ENCODE measurements around the gene GET4.

The GET4 gene

GRCh38 chr7:882336-883035 lies 6.1 kb downstream of the GET4 start:
- H4K20me1 ChIP-seq (ENCODE audit: insufficient read depth, low read length): no peaks in the 10 kb centered on the region

GRCh38 chr7:883055-884021 lies 7.0 kb downstream of the GET4 start:
- peaks cover 100% of the 10 kb centered on the region for H3K79me2 ChIP-seq (ENCODE audit: low read length)
- H3K9ac ChIP-seq (ENCODE audit: low read length): no peak overlapping the region
- no peaks in the 10 kb centered on the region for H3K9me3 ChIP-seq (replicated peaks; ENCODE audit: insufficient read depth, low read length)
- no peak overlapping the region for H2AFZ ChIP-seq (ENCODE audit: low read length)
- TF ChIP-seq EZH2 (optimal IDR thresholded peaks at IDR 0.05; ENCODE audit: low read depth, low read length) (no peak), EZH2phosphoT487 (IDR thresholded peaks at IDR 0.05; ENCODE audit: low read length) (no peak), CTCF (IDR thresholded peaks at IDR 0.05; ENCODE audit: low read length) (no peak)
- peaks cover 9% of the 10 kb centered on the region for H3K36me3 ChIP-seq (replicated peaks; ENCODE audit: insufficient read depth, low read length)
- 0 out of 2 replicates have a peak, but pooled peaks cover under 1% of the 10 kb centered on the region for H3K4me1 ChIP-seq (ENCODE audit: low read length)
- H4K20me1 ChIP-seq (ENCODE audit: insufficient read depth, low read length): no peaks in the 10 kb centered on the region
- no peaks in the 10 kb centered on the region for H3K27me3 ChIP-seq (replicated peaks; ENCODE audit: insufficient read depth, low read length)
- H3K9me2 ChIP-seq (replicated peaks; ENCODE audit: insufficient read depth, low read length): no peaks in the 10 kb centered on the region
- no peak overlapping the region for H3K4me2 ChIP-seq (ENCODE audit: low read depth, low read length)
- H3F3A ChIP-seq (ENCODE audit: insufficient read depth, low read length): no peaks in the 10 kb centered on the region
- H3K4me3 ChIP-seq (ENCODE audit: low read length): no peak overlapping the region
- no peak for DNase-seq
- no peak overlapping the region for H3K27ac ChIP-seq (ENCODE audit: low read length)

More at GRCh38 chr7:882336-883035, 6.1 kb downstream of the GET4 start:
- Histone ChIP-seq H3K27ac (ENCODE audit: low read length) (no peak overlapping the region), H3K27me3 (replicated peaks; ENCODE audit: insufficient read depth, low read length) (no peaks in the 10 kb centered on the region), H3K9me2 (replicated peaks; ENCODE audit: insufficient read depth, low read length) (no peaks in the 10 kb centered on the region), H3K79me2 (ENCODE audit: low read length) (peaks cover 100% of the 10 kb centered on the region), H2AFZ (ENCODE audit: low read length) (no peak overlapping the region), H3K36me3 (replicated peaks; ENCODE audit: insufficient read depth, low read length) (peaks cover 7% of the 10 kb centered on the region), H3K4me1 (ENCODE audit: low read length) (0 out of 2 replicates have a peak, but pooled peaks cover 5% of the 10 kb centered on the region), H3F3A (ENCODE audit: insufficient read depth, low read length) (no peaks in the 10 kb centered on the region), H3K9me3 (replicated peaks; ENCODE audit: insufficient read depth, low read length) (no peaks in the 10 kb centered on the region), H3K9ac (ENCODE audit: low read length) (no peak overlapping the region), H3K4me3 (ENCODE audit: low read length) (no peak overlapping the region), H3K4me2 (ENCODE audit: low read depth, low read length) (no peak overlapping the region)
- no peak for DNase-seq
- TF ChIP-seq EZH2phosphoT487 (IDR thresholded peaks at IDR 0.05; ENCODE audit: low read length) (no peak), CTCF (IDR thresholded peaks at IDR 0.05; ENCODE audit: low read length) (no peak), EZH2 (optimal IDR thresholded peaks at IDR 0.05; ENCODE audit: low read depth, low read length) (no peak)

DNA sequence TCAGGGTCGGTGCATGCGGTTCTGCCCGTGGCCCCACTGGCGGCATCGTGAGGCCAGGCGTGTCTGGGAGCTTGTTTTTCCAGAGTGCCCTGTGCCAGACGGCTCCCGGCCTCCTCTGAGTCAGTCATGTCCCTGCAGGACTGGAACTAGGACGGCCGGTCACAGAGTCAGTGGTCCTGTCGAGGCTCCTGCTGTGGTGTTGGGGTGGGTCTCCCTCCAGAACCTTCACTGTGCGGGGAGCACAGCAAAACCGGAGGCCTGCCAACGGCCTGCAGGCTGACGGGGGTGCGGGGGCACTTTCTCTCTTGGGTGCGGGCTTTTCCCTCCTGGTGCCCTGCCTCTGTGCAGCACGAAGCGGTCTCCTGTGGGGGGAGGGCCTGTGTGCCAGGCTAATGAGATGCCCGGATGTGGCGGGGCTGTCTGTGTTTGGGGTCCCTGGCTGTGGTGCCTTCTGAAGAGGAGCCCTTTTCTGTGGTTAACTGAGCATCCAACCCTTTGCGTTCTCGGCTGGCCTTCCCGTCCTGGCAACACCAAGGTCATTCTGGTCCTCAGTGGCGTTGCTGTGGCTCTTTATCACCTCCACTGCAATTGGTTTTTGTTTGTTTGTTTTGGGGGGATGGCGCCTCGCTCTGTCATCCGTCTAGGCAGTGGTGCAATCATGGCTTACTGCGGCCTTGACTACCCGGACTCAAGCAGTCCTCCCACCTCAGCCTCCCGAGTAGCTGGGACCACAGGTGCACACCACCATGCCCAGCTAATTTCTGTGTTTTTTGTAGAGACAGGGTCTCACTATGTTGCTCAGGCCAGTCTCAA lies 8.0 kb downstream of the GET4 start:
- Histone ChIP-seq H3K36me3 (replicated peaks; ENCODE audit: insufficient read depth, low read length) (peaks cover 9% of the 10 kb centered on the region), H3F3A (ENCODE audit: insufficient read depth, low read length) (no peaks in the 10 kb centered on the region), H3K27ac (ENCODE audit: low read length) (no peak overlapping the region), H3K4me1 (ENCODE audit: low read length) (no peaks in the 10 kb centered on the region), H4K20me1 (ENCODE audit: insufficient read depth, low read length) (no peaks in the 10 kb centered on the region), H3K9me2 (replicated peaks; ENCODE audit: insufficient read depth, low read length) (no peaks in the 10 kb centered on the region), H2AFZ (ENCODE audit: low read length) (no peak overlapping the region), H3K9ac (ENCODE audit: low read length) (no peak overlapping the region), H3K9me3 (replicated peaks; ENCODE audit: insufficient read depth, low read length) (no peaks in the 10 kb centered on the region), H3K4me2 (ENCODE audit: low read depth, low read length) (no peak overlapping the region), H3K27me3 (replicated peaks; ENCODE audit: insufficient read depth, low read length) (no peaks in the 10 kb centered on the region), H3K4me3 (ENCODE audit: low read length) (no peak overlapping the region), H3K79me2 (ENCODE audit: low read length) (peaks cover 100% of the 10 kb centered on the region)
- TF ChIP-seq EZH2 (optimal IDR thresholded peaks at IDR 0.05; ENCODE audit: low read depth, low read length) (no peak), CTCF (IDR thresholded peaks at IDR 0.05; ENCODE audit: low read length) (no peak), EZH2phosphoT487 (IDR thresholded peaks at IDR 0.05; ENCODE audit: low read length) (no peak)
- no peak for DNase-seq
